K562 (cell line): ENCODE data around the gene CPS1. TPM values are rescaled to one million over a fixed set of nuclear protein-coding genes. Genes with fewer than 3 reads are reported as not detected.

Experiments used
- ATAC-seq: fragments of 200-7000 bp; cut with Tn5 transposase; 3 replicates; pipeline ENCODE4 v1.9.1; 2020; ENCODE audit warnings: moderate library complexity
- Bru-seq: library from RNA; stranded (reverse); fragments of 400-500 nt; gene quantifications from one replicate; lab custom pipeline; 2021; lab: Mats Ljungman, UMichigan
- BruChase-seq, 2 experiments: library from RNA; stranded (reverse); fragments of 400-500 nt; gene quantifications; one replicate each; lab custom pipeline; 2021; lab: Mats Ljungman, UMichigan
- BruUV-seq: library from RNA; stranded (reverse); fragments of 400-500 nt; replicated peaks from 2 replicates; lab custom pipeline; 2021; lab: Mats Ljungman, UMichigan
- CTCF ChIA-PET: fragments of 300-600 bp; formaldehyde crosslinking; extraction: SDS; loops from one replicate; lab custom pipeline; 2021; ENCODE audit warnings: low intra/inter-chr PET ratio; lab: Yijun Ruan, JAX
- POLR2A ChIA-PET: fragments of 300-600, 350-650 bp; sonication (Branson Sonifier 250); formaldehyde crosslinking; extraction: SDS; loops from one replicate; lab custom pipeline; 2021; ENCODE audit warnings: antibody characterized with exemption, inconsistent platforms; lab: Yijun Ruan, JAX
- DNase-seq, 4 experiments: peaks; one replicate each; pipeline versions ENCODE4 v3.0.0 to v3.0.0-alpha.2; 2011 to 2018; ENCODE audit warnings: low spot score in 3 of 4, mixed read lengths in 3 of 4; ENCODE audit errors: extremely low read depth in 1 of 4
- FAIRE-seq: peaks from 2 replicates; lab custom pipeline; 2011; peaks lifted over from hg19 to GRCh38; lab: Jason Lieb, UNC
- H2AFZ ChIP-seq: 2 replicates; pipeline ENCODE4 v1.6.0; 2011; ENCODE audit warnings: low read depth, low read length, control low read depth, inconsistent platforms
- H3K27ac ChIP-seq: fragments of 200-600 bp; 3 replicates; pipeline ENCODE4 v1.8.0; 2011; ENCODE audit warnings: low read depth, mild to moderate bottlenecking, control low read depth, inconsistent platforms, low read length, moderate library complexity, mixed read lengths; ENCODE audit errors: extremely low read depth
- H3K27me3 ChIP-seq, 2 experiments: fragments of 300-600 bp in 1 of 2; 2 replicates in 1 of 2; 3 replicates in 1 of 2; pipeline versions ENCODE4 v1.6.0 to v1.8.0; 2011; ENCODE audit warnings: inconsistent platforms in 2 of 2, low read length in 2 of 2, mild to moderate bottlenecking in 1 of 2, mixed read lengths in 1 of 2, moderate library complexity in 1 of 2; ENCODE audit not compliant: control insufficient read depth in 2 of 2, insufficient read depth in 2 of 2
- H3K36me3 ChIP-seq: fragments of 300-600 bp; 3 replicates; pipeline ENCODE4 v1.8.0; 2011; ENCODE audit warnings: mild to moderate bottlenecking, low read length, inconsistent platforms; ENCODE audit not compliant: control insufficient read depth, insufficient read depth
- H3K4me1 ChIP-seq, 2 experiments: fragments of 200-600 bp in 1 of 2; replicated peaks in 1 of 2; 2 replicates in 1 of 2; 3 replicates in 1 of 2; pipeline versions ENCODE4 v1.5.1 to v1.8.0; 2011; ENCODE audit warnings: inconsistent platforms in 2 of 2, low read length in 2 of 2, mild to moderate bottlenecking in 1 of 2, mixed read lengths in 1 of 2, moderate library complexity in 1 of 2; ENCODE audit not compliant: control insufficient read depth in 2 of 2, insufficient read depth in 2 of 2
- H3K4me2 ChIP-seq: 2 replicates; pipeline ENCODE4 v1.6.1; 2011; ENCODE audit warnings: low read length, control low read depth, inconsistent platforms, mixed read lengths; ENCODE audit not compliant: insufficient read depth
- H3K4me3 ChIP-seq: fragments of 200-600 bp; sonication (generic), shearing (Covaris generic); 2 replicates; pipeline ENCODE4 v1.5.1; 2016; ENCODE audit warnings: control low read depth, inconsistent platforms
- H3K79me2 ChIP-seq: fragments of 200-600 bp; 3 replicates; pipeline ENCODE4 v1.8.0; 2011; ENCODE audit warnings: low read length, inconsistent platforms; ENCODE audit not compliant: control insufficient read depth, insufficient read depth
- H3K9ac ChIP-seq, 2 experiments: 2 replicates each; pipeline versions ENCODE4 v1.6.0 to v1.6.1; 2011; ENCODE audit warnings: low read depth in 2 of 2, low read length in 2 of 2, control low read depth in 1 of 2, inconsistent platforms in 1 of 2, mild to moderate bottlenecking in 1 of 2, mixed read lengths in 1 of 2; ENCODE audit not compliant: insufficient read depth in 1 of 2
- H3K9me1 ChIP-seq: one replicate; pipeline ENCODE4 v1.6.0; 2011; ENCODE audit warnings: inconsistent platforms, mild to moderate bottlenecking, low read length, moderate library complexity; ENCODE audit not compliant: control insufficient read depth, insufficient read depth
- H3K9me3 ChIP-seq: replicated peaks from 2 replicates; pipeline ENCODE4 v1.5.1; 2011; ENCODE audit warnings: low read depth, low read length, inconsistent platforms; ENCODE audit not compliant: control insufficient read depth, insufficient read depth
- H4K20me1 ChIP-seq: replicated peaks from 2 replicates; pipeline ENCODE4 v1.6.1; 2011; ENCODE audit warnings: low read length, inconsistent platforms, mixed read lengths; ENCODE audit not compliant: control insufficient read depth, insufficient read depth
- CBX5 ChIP-seq: IDR thresholded peaks from 2 replicates; pipeline ENCODE4 v1.6.1; 2014; ENCODE audit warnings: low read depth, borderline replicate concordance
- TBP ChIP-seq: optimal IDR thresholded peaks from 2 replicates; pipeline ENCODE3; 2011; ENCODE audit warnings: low read depth, low read length, improper control_type of control experiment
- WGBS: fragments of 100-300 bp; shearing (Covaris generic); methylation state at CpG from one replicate; pipeline ENCODE4 v1.1.6; 2016; ENCODE audit warnings: low coverage, mixed read lengths; ENCODE audit not compliant: insufficient coverage; ENCODE audit errors: missing lambda C conversion rate; 5-methylcytosine and 5-hydroxymethylcytosine counted together
- in situ Hi-C: fragments of 300-500 bp; cut with MboI; formaldehyde crosslinking; loops from 4 replicates; pipeline ENCODE4 v1.15.0; 2018; ENCODE audit warnings: inconsistent platforms, mixed read lengths
- intact Hi-C: fragments of 100-400 bp; cut with micrococcal nuclease; formaldehyde crosslinking; loops from 2 replicates; pipeline ENCODE4 v1.14.2; 2022
- long read RNA-seq, 3 experiments: library from polyadenylated mRNA in 2 of 3; library from RNA in 1 of 3; unstranded in 2 of 3; stranded (forward) in 1 of 3; transcript quantifications; one replicate each; pipeline ENCODE4 v2.0.0, GENCODE V29; 2019 to 2022
- polyA minus RNA-seq, 3 experiments: library from RNA; depleted of rRNA, polyadenylated mRNA; stranded (reverse); fragments of >200 nt; gene quantifications; 2 replicates each; pipeline ENCODE4 v1.2.3, GENCODE V29; 2011
- polyA plus RNA-seq, 8 experiments: library from polyadenylated mRNA; depleted of rRNA in 4 of 8; stranded (reverse) in 5 of 8; unstranded in 3 of 8; fragments of >200 nt; fragmentation: Nextera tagmentation in 2 of 8; fragmentation: Illumina TruSeq in 1 of 8; extraction: Ambion mirVana in 2 of 8; extraction: Trizol in 1 of 8; gene quantifications; 2 replicates each; pipeline versions ENCODE4 v1.2.1 to v1.2.3, GENCODE V29; 2011 to 2014; ENCODE audit warnings: inconsistent platforms in 1 of 8, missing spikeins in 1 of 8
- total RNA-seq, 7 experiments: library from RNA; depleted of rRNA in 6 of 7; stranded (reverse); fragments of >200 nt in 6 of 7; fragmentation: Illumina TruSeq in 2 of 7; extraction: Trizol in 2 of 7; gene quantifications; 2 replicates each; pipeline versions ENCODE4 v1.2.1 to v1.2.3, GENCODE V29; 2011 to 2021; ENCODE audit warnings: low replicate concordance in 1 of 7

Gene CPS1
- total RNA-seq (2011; cell fraction: chromatin; rRNA removed; ENCODE audit: low replicate concordance) = 10.9 and 21.5 TPM in 2 replicates
- total RNA-seq (2011; cell fraction: nucleolus; rRNA removed) = 7.7 and 10.9 TPM in 2 replicates
- total RNA-seq (2011; cell fraction: nucleoplasm; rRNA removed) = 12.2 and 17.3 TPM in 2 replicates
- total RNA-seq (2014; rRNA removed) = 4.3 and 5.7 TPM in 2 replicates
- 9.6 and 10.7 TPM in 2 replicates for total RNA-seq (2014; rRNA removed; fragmentation: Illumina TruSeq; extraction: Trizol)
- 8.7 and 9.2 TPM in 2 replicates for total RNA-seq (2015; rRNA removed; fragmentation: Illumina TruSeq; extraction: Trizol)
- total RNA-seq (2021) = 5.0 and 6.0 TPM in 2 replicates
- polyA plus RNA-seq (2011; rRNA removed) = 11.6 and 13.5 TPM in 2 replicates
- 3.9 and 6.6 TPM in 2 replicates for polyA plus RNA-seq (2011; cell fraction: cytosol; rRNA removed)
- polyA plus RNA-seq (2011; cell fraction: nucleus; rRNA removed) = 19.9 and 29.6 TPM in 2 replicates
- polyA plus RNA-seq (2012) = 5.6 and 6.8 TPM in 2 replicates
- polyA plus RNA-seq (2014; fragmentation: Illumina TruSeq; extraction: Trizol) = 8.7 and 9.3 TPM in 2 replicates
- polyA plus RNA-seq (2014; fragmentation: Nextera tagmentation; extraction: Ambion mirVana) = 1 to 10 TPM; 2.4 to 3.6 TPM
- 5.1 and 6.0 TPM in 2 replicates for polyA plus RNA-seq (2014; rRNA removed)
- polyA minus RNA-seq (2011; rRNA and poly(A)+ RNA removed) = 38.7 and 39.8 TPM in 2 replicates
- polyA minus RNA-seq (2011; cell fraction: cytosol; rRNA and poly(A)+ RNA removed) = 16.1 and 17.1 TPM in 2 replicates
- polyA minus RNA-seq (2011; cell fraction: nucleus; rRNA and poly(A)+ RNA removed) = 22.3 and 47.3 TPM in 2 replicates
- percentile 40 among the genes with signal in this experiment for Bru-seq, nascent RNA
- percentile 40 among the genes with signal in this experiment for BruChase-seq, experiment 1, labeled RNA remaining after a 2-hour chase
- percentile 38 among the genes with signal in this experiment for BruChase-seq, experiment 2, labeled RNA remaining after a 6-hour chase
- long read RNA-seq, experiment 1, partial matches to known transcripts = 6 of 10 reads
- long read RNA-seq, experiment 1, other reads (novel, unspliced or antisense) = 4 of 10 reads
- long read RNA-seq, experiment 2, partial matches to known transcripts = 3 of 4 reads
- long read RNA-seq, experiment 2, other reads (novel, unspliced or antisense) = 1 of 4 reads
- long read RNA-seq, experiment 3 = 0 reads

DNA sequence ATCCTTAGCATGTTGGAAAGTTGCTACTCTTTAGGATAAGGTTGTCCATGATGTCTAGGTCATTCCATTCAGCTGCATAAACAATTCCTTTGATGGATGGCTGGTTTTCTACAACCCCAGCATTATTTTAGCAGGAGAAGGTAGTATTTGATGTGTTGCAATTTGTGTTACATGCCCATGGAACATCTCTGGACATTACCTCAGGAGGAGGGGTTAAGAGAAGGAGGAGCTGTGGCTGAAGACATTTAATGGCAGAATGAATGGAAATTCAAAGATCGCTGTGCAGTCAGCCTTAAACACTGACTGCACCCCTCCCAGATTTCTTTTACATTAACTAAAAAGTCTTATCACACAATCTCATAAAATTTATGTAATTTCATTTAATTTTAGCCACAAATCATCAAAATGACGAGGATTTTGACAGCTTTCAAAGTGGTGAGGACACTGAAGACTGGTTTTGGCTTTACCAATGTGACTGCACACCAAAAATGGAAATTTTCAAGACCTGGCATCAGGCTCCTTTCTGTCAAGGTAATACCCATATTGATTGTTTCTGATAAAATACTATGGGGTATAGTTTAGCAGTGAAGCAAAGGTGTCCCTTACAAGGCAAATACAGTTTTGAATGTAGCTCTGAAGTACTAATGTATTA lies at the start of gene CPS1:
Gene CPS1 (plus strand): TSS at position 271 of the 652 bp plus-strand sequence. CDS start 135 bp downstream, at position 406.
- POLR2A ChIA-PET = no interaction called here
- DNase-seq = no peak
- no peak within 1 kb of the TSS for H2AFZ ChIP-seq
- no peaks in the 10 kb centered on the region for H3K36me3 ChIP-seq
- H3K4me1 ChIP-seq = no peaks in the 10 kb centered on the region
- H3K9me3 ChIP-seq = no peaks in the 10 kb centered on the region
- ATAC-seq = no peak
- no peaks in the 10 kb centered on the region for H4K20me1 ChIP-seq
- H3K4me2 ChIP-seq = no peak within 1 kb of the TSS
- TF ChIP-seq CBX5 (no peak), TBP (no peak)
- TF ChIP-seq, all 486 proteins: peak for 0
- 4% methylated on average over 2 of the region's 2 CpGs for WGBS
- no peak for FAIRE-seq
- H3K27me3 ChIP-seq = no peaks in the 10 kb centered on the region
- no peaks in the 10 kb centered on the region for H3K79me2 ChIP-seq
- H3K27ac ChIP-seq = no peak within 1 kb of the TSS
- H3K9ac ChIP-seq = no peak within 1 kb of the TSS
- no TSS peak for BruUV-seq
- H3K4me3 ChIP-seq = no peak within 1 kb of the TSS
- H3K9me1 ChIP-seq = no peaks in the 10 kb centered on the region
- intact Hi-C loops (no loop called here), in situ Hi-C loops (no loop called here)
- CTCF ChIA-PET = no interaction called here
